ENCODE measurements around the gene CDX2. TPM values are rescaled to one million over a fixed set of nuclear protein-coding genes. Genes with fewer than 3 reads are reported as not detected.

Gene CDX2
- total and polyA plus RNA-seq, 2 experiments from 2014 or later = 34.6 to 60.6 TPM

DNA sequence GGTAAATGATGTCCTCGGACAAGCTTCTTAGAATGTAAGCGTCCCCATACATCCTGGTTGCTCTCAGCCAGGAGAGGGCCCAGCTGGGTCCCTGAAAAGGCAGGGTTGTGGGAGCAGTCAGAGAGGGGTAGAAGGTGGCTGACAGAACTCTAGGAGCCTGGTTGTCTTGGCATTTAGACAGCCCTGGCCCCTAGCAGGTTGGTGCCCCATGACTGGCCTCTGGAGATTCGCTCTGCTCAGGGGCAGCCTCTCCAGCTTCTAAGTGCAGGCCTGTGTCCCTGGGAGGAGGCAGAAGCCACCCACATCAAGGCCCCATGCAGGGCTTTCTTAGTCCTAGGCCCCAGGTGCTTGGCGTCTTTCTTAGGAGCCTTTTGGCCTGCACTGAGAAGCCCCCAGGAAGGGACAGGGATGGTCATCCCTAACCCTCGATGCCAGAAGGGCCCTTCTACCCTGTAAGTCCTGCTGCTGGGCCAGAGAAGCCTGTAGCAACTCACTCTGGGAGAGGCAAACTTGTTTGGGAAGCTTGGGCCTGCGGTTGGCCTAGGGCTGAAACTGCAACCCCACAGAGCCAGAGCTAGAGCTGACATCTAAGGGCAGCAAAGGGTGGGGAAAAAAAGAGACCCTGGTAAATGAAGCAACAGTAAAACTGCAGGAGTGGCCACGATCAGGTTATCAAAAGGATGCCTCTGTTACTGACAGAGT lies 2.8 kb upstream of the CDX2 start:
- Histone ChIP-seq H3K27ac (peak overlapping the region; percentile 87), H3K79me2 (peaks cover 32% of the 10 kb centered on the region), H2AFZ (no peak overlapping the region), H3K4me3 (no peak overlapping the region), H4K20me1 (ENCODE audit: insufficient read depth, poor library complexity, severe bottlenecking) (peaks cover 6% of the 10 kb centered on the region), H3K4me1 (ENCODE audit: insufficient read depth) (peaks cover 10% of the 10 kb centered on the region), H3K36me3 (replicated peaks; ENCODE audit: insufficient read depth, low read depth) (no peaks in the 10 kb centered on the region), H3K9me3 (ENCODE audit: low read depth) (no peaks in the 10 kb centered on the region), H3K4me2 (no peak overlapping the region), H3K27me3 (peaks cover 98% of the 10 kb centered on the region), H3K9me2 (replicated peaks; ENCODE audit: insufficient read depth) (no peaks in the 10 kb centered on the region)
- DNase-seq (ENCODE audit: low spot score) = no peak
- TF ChIP-seq, protein P1, sequence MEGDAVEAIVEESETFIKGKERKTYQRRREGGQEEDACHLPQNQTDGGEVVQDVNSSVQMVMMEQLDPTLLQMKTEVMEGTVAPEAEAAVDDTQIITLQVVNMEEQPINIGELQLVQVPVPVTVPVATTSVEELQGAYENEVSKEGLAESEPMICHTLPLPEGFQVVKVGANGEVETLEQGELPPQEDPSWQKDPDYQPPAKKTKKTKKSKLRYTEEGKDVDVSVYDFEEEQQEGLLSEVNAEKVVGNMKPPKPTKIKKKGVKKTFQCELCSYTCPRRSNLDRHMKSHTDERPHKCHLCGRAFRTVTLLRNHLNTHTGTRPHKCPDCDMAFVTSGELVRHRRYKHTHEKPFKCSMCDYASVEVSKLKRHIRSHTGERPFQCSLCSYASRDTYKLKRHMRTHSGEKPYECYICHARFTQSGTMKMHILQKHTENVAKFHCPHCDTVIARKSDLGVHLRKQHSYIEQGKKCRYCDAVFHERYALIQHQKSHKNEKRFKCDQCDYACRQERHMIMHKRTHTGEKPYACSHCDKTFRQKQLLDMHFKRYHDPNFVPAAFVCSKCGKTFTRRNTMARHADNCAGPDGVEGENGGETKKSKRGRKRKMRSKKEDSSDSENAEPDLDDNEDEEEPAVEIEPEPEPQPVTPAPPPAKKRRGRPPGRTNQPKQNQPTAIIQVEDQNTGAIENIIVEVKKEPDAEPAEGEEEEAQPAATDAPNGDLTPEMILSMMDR (IDR thresholded peaks at IDR 0.05; ENCODE audit: poor library complexity) = no peak
- TF ChIP-seq EZH2 (IDR thresholded peaks at IDR 0.05; ENCODE audit: borderline replicate concordance) = no peak
- no peak for TF ChIP-seq EZH2phosphoT487 (IDR thresholded peaks at IDR 0.05; ENCODE audit: low read depth, severe bottlenecking, unreplicated experiment)
- 68% methylated on average over 7 of the region's 7 CpGs for WGBS (ENCODE audit: low lambda C conversion rate, missing lambda C conversion rate)

DNA sequence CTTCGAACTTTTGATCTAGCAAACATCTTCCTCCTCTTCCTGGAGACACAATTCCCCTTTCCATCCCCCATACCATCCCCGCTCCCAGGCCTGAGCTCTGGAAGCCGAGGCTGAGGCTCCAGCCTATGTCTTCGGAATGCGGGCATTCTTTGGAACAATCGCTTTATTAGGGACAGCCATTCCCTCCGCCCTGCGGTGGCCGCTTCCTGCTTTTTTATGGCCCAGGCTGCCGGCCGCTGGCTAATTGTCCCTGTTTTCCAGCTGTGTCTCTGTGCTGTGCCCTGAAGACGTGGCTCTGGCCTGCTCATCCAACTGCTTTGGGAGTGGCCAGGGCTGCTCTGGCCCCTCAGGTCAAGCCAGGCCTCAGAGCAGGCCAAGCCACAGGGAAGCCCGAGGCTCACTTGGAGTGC lies 2.1 kb upstream of the CDX2 start:
- Histone ChIP-seq H2AFZ (no peak overlapping the region), H3K9me2 (replicated peaks; ENCODE audit: insufficient read depth) (no peaks in the 10 kb centered on the region), H4K20me1 (ENCODE audit: insufficient read depth, poor library complexity, severe bottlenecking) (peaks cover 6% of the 10 kb centered on the region), H3K27me3 (peaks cover 98% of the 10 kb centered on the region), H3K79me2 (peaks cover 38% of the 10 kb centered on the region), H3K36me3 (replicated peaks; ENCODE audit: insufficient read depth, low read depth) (no peaks in the 10 kb centered on the region), H3K4me3 (no peak overlapping the region), H3K9me3 (ENCODE audit: low read depth) (no peaks in the 10 kb centered on the region), H3K4me1 (ENCODE audit: insufficient read depth) (peaks cover 10% of the 10 kb centered on the region), H3K27ac (peak overlapping the region; percentile 87), H3K4me2 (peak overlapping the region; percentile 63)
- peak; percentile 57 for DNase-seq (ENCODE audit: low spot score)
- TF ChIP-seq EZH2phosphoT487 (IDR thresholded peaks at IDR 0.05; ENCODE audit: low read depth, severe bottlenecking, unreplicated experiment) (no peak), EZH2 (IDR thresholded peaks at IDR 0.05; ENCODE audit: borderline replicate concordance) (no peak)
- TF ChIP-seq, protein P1 (IDR thresholded peaks at IDR 0.05; ENCODE audit: poor library complexity) = no peak
- 19% methylated on average over 13 of the region's 13 CpGs for WGBS (ENCODE audit: low lambda C conversion rate, missing lambda C conversion rate)

DNA sequence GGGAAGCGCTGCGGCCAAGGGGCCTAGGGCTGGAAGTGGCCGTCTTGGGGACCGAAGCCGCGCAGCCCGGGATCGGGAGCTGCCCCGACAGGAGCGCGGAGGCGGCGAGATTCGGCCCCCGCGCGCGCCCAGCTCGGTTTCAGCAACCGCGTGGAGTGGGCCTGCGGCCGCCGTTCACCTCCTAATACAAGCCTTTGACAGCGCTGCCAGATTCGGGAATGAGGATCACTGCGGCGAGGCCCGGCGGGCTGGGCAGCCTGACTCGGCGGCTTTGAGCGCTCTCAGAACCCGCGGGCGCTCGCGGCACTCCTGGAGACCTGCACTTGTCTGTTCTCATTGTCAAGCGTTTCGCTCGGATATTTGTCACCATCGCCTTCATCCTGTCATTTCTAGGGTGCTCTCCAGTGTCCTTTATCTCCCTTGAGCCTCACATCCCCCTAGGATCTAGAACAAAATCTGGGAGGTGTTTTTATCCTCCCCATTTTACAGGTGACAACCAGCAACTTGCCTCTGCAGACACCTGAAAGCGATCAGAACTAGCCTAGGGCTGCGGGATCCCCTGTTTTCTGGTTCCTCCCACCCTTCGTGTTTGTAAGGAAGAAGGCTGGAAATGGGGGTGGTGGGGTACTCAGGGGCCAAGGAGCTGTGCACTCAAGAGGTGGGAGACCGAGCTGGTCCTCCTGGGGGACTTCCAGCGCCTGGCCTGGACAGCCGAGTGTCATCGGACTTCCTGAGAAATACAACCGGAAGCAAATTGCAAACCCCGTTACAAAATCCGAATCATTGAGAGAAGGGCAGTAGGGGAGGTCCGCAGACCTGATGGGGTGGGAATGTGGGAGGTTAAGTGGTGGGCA lies 1.5 kb upstream of the CDX2 start:
- H3K4me2 ChIP-seq = peak overlapping the region; percentile 63
- no peaks in the 10 kb centered on the region for H3K9me2 ChIP-seq (replicated peaks; ENCODE audit: insufficient read depth)
- H4K20me1 ChIP-seq (ENCODE audit: insufficient read depth, poor library complexity, severe bottlenecking) = peaks cover 6% of the 10 kb centered on the region
- H3K9me3 ChIP-seq (ENCODE audit: low read depth) = no peaks in the 10 kb centered on the region
- no peak for DNase-seq (ENCODE audit: low spot score)
- 14% methylated on average over 51 of the region's 53 CpGs for WGBS (ENCODE audit: low lambda C conversion rate, missing lambda C conversion rate)
- peaks cover 43% of the 10 kb centered on the region for H3K79me2 ChIP-seq
- TF ChIP-seq EZH2 (IDR thresholded peaks at IDR 0.05; ENCODE audit: borderline replicate concordance) = peak; percentile 92
- peak; percentile 17 for TF ChIP-seq EZH2phosphoT487 (IDR thresholded peaks at IDR 0.05; ENCODE audit: low read depth, severe bottlenecking, unreplicated experiment)
- TF ChIP-seq, protein P1 (IDR thresholded peaks at IDR 0.05; ENCODE audit: poor library complexity) = no peak
- H3K36me3 ChIP-seq (replicated peaks; ENCODE audit: insufficient read depth, low read depth) = no peaks in the 10 kb centered on the region
- peak overlapping the region; percentile 87 for H3K27ac ChIP-seq
- H2AFZ ChIP-seq = peak overlapping the region; percentile 40
- peaks cover 98% of the 10 kb centered on the region for H3K27me3 ChIP-seq
- no peak overlapping the region for H3K4me3 ChIP-seq
- H3K4me1 ChIP-seq (ENCODE audit: insufficient read depth) = peaks cover 10% of the 10 kb centered on the region
